B cell (primary cell): ENCODE results near the gene GIGYF2.

ENCODE experiments used
- CTCF ChIP-seq: fragments of 200-600 bp; IDR thresholded peaks from one replicate; pipeline ENCODE4 v1.8.0; 2022; ENCODE audit warnings: antibody characterized with exemption, mild to moderate bottlenecking
- EZH2 ChIP-seq: IDR thresholded peaks from 2 replicates; pipeline ENCODE4 v1.6.1; 2012; ENCODE audit warnings: borderline replicate concordance, low read depth, mild to moderate bottlenecking, moderate library complexity, low read length; ENCODE audit not compliant: insufficient read depth, poor library complexity, severe bottlenecking

- no peak for TF ChIP-seq CTCF
- no peak for TF ChIP-seq EZH2
Observed at GRCh38 chr2:232879618-232880494, 182.7 kb downstream of the GIGYF2 start.
